NCI-H2227 treated with DMSO at 0.1 percent for 48 hours (cell line): ENCODE results near the gene SOX13.

Experiments used
- DNase-seq: peaks from one replicate; lab custom pipeline; 2025; lab: John Stamatoyannopoulos, UW

SOX13 gene

GRCh38 chr1:204131978-204132377 lies 59.1 kb downstream of the SOX13 start:
- DNase-seq = no peak

GRCh38 chr1:204132718-204133117 lies 59.8 kb downstream of the SOX13 start:
- DNase-seq = no peak

- DNase-seq = no peak
Observed at GRCh38 chr1:204134103-204134502, 61.2 kb downstream of the SOX13 start.

- no peak for DNase-seq
Observed at GRCh38 chr1:204136814-204137213, 63.9 kb downstream of the SOX13 start.

GRCh38 chr1:204139088-204139487 lies 66.2 kb downstream of the SOX13 start:
- no peak for DNase-seq

GRCh38 chr1:204139952-204140351 lies 67.0 kb downstream of the SOX13 start:
- no peak for DNase-seq

- DNase-seq = no peak
Observed at GRCh38 chr1:204141131-204141530, 68.2 kb downstream of the SOX13 start.

GRCh38 chr1:204142032-204142974 lies 69.4 kb downstream of the SOX13 start:
- no peak for DNase-seq

- no peak for DNase-seq
Observed at GRCh38 chr1:204143276-204144041, 70.5 kb downstream of the SOX13 start.

GRCh38 chr1:204145033-204145504 lies 72.2 kb downstream of the SOX13 start:
- DNase-seq = no peak

GRCh38 chr1:204146309-204146708 lies 73.4 kb downstream of the SOX13 start:
- no peak for DNase-seq

GRCh38 chr1:204146965-204147364 lies 74.0 kb downstream of the SOX13 start:
- DNase-seq = no peak

- DNase-seq = no peak
Observed at GRCh38 chr1:204147406-204148383, 74.8 kb downstream of the SOX13 start.

GRCh38 chr1:204149107-204149506 lies 76.2 kb downstream of the SOX13 start:
- no peak for DNase-seq

- no peak for DNase-seq
Observed at GRCh38 chr1:204149635-204150565, 77.0 kb downstream of the SOX13 start.

- DNase-seq = no peak
Observed at GRCh38 chr1:204150702-204151551, 78.0 kb downstream of the SOX13 start.

- DNase-seq = peak; percentile 39
Observed at GRCh38 chr1:204151552-204152309, 78.8 kb downstream of the SOX13 start, which contains the start of gene ETNK2. Gene ETNK2 (minus strand): TSS chr1:204152044. CDS start chr1:204151852, 192 bp downstream.

- DNase-seq = no peak
Observed at GRCh38 chr1:204152310-204153044, 79.6 kb downstream of the SOX13 start.
